RWPE2 (cell line): Measurements from ENCODE around the gene GRAP.

Source experiments
- ATAC-seq: fragments of 200-7000 bp; cut with Tn5 transposase; 3 replicates; pipeline ENCODE4 v1.9.1; 2021; ENCODE audit warnings: low read depth
- DNase-seq: peaks from one replicate; pipeline ENCODE4 v3.0.0-alpha.2; 2020; ENCODE audit warnings: low spot score
- H3K27ac ChIP-seq: fragments of 450-650 bp; 2 replicates; pipeline ENCODE4 v1.5.1; 2017; ENCODE audit warnings: mild to moderate bottlenecking; ENCODE audit not compliant: poor library complexity, severe bottlenecking
- H3K27me3 ChIP-seq: fragments of 250-450 bp; sonication (Bioruptor Pico); 2 replicates; pipeline ENCODE4 v1.5.1; 2021; ENCODE audit warnings: mild to moderate bottlenecking, moderate library complexity; ENCODE audit not compliant: insufficient read depth, poor library complexity, severe bottlenecking
- H3K36me3 ChIP-seq: fragments of 250-450 bp; sonication (Bioruptor Pico); 2 replicates; pipeline ENCODE4 v1.5.1; 2020; ENCODE audit warnings: low read depth, mild to moderate bottlenecking, moderate library complexity
- H3K4me1 ChIP-seq: fragments of 250-450 bp; sonication (Bioruptor Pico); 2 replicates; pipeline ENCODE4 v1.5.1; 2021; ENCODE audit warnings: mild to moderate bottlenecking, moderate library complexity; ENCODE audit not compliant: insufficient read depth, poor library complexity, severe bottlenecking
- H3K4me3 ChIP-seq: fragments of 250-450 bp; sonication (Bioruptor Pico); 2 replicates; pipeline ENCODE4 v1.5.1; 2021; ENCODE audit warnings: mild to moderate bottlenecking, moderate library complexity; ENCODE audit not compliant: severe bottlenecking
- H3K9me3 ChIP-seq: fragments of 250-450 bp; sonication (Bioruptor Pico); 2 replicates; pipeline ENCODE4 v1.5.1; 2021; ENCODE audit warnings: mild to moderate bottlenecking, moderate library complexity; ENCODE audit not compliant: severe bottlenecking
- CTCF ChIP-seq: fragments of 450-650 bp; IDR thresholded peaks from one replicate; pipeline ENCODE4 v1.5.1; 2017; ENCODE audit warnings: mild to moderate bottlenecking, moderate library complexity; ENCODE audit not compliant: poor library complexity, severe bottlenecking

The GRAP gene

GRCh38 chr17:19024101-19025078, 22.4 kb downstream of the GRAP start:
- no peaks in the 10 kb centered on the region for H3K9me3 ChIP-seq
- no peak overlapping the region for H3K4me3 ChIP-seq
- DNase-seq: peak; percentile 39
- H3K36me3 ChIP-seq: no peaks in the 10 kb centered on the region
- peak; percentile 82 for ATAC-seq
- TF ChIP-seq CTCF: no peak
- H3K27ac ChIP-seq: no peak overlapping the region
- no peaks in the 10 kb centered on the region for H3K4me1 ChIP-seq
- no peaks in the 10 kb centered on the region for H3K27me3 ChIP-seq

- DNase-seq: peak; percentile 32
- Histone ChIP-seq H3K4me1 (no peaks in the 10 kb centered on the region), H3K9me3 (no peaks in the 10 kb centered on the region), H3K4me3 (no peak overlapping the region), H3K27me3 (no peaks in the 10 kb centered on the region), H3K36me3 (no peaks in the 10 kb centered on the region), H3K27ac (no peak overlapping the region)
- ATAC-seq: 0 out of 3 replicates have a peak, but pooled peaks have one; percentile 6
- no peak for TF ChIP-seq CTCF
Observed at GRCh38 chr17:19023209-19023999, 23.4 kb downstream of the GRAP start.

GRCh38 chr17:19022747-19023146, 24.0 kb downstream of the GRAP start:
- no peaks in the 10 kb centered on the region for H3K36me3 ChIP-seq
- no peak overlapping the region for H3K27ac ChIP-seq
- TF ChIP-seq CTCF: no peak
- DNase-seq (no peak), ATAC-seq (0 out of 3 replicates have a peak, but pooled peaks have one; percentile 19)
- H3K4me1 ChIP-seq: no peaks in the 10 kb centered on the region
- no peaks in the 10 kb centered on the region for H3K9me3 ChIP-seq
- H3K4me3 ChIP-seq: no peak overlapping the region
- no peaks in the 10 kb centered on the region for H3K27me3 ChIP-seq

GRCh38 chr17:19022128-19022527, 24.6 kb downstream of the GRAP start:
- Histone ChIP-seq H3K9me3 (no peaks in the 10 kb centered on the region), H3K36me3 (no peaks in the 10 kb centered on the region), H3K27ac (no peak overlapping the region), H3K4me1 (no peaks in the 10 kb centered on the region), H3K4me3 (no peak overlapping the region), H3K27me3 (no peaks in the 10 kb centered on the region)
- no peak for TF ChIP-seq CTCF
- DNase-seq (no peak), ATAC-seq (no peak)
